Measurements from ENCODE around the gene PCID2.

DNA sequence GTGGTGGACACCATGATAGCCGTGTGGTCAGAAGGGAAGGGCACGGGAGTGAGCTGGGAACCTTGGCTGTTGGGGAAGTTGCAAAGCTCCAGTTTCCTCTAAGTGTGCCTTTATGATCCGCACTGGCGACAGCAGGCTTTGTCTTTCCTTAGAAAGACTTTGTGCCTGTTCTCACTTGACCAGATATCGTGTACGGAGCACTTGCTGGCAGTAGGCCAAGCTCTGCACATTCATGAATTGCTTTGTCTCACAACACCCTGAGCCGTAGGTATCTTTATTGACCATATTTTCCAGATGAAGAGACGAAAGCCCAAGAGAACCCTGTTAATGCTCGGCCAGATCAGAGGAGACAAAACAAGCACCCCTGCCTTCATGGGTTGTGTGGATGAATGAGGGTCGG is 16.0 kb upstream of the PCID2 start:
- TF ChIP-seq EZH2phosphoT487 (IDR thresholded peaks at IDR 0.05; ENCODE audit: borderline replicate concordance, low read depth) (no peak), TEAD4 (IDR thresholded peaks at IDR 0.05; ENCODE audit: borderline replicate concordance, insufficient read depth) (no peak), RCOR1 (IDR thresholded peaks at IDR 0.05; ENCODE audit: low read length) (no peak), POLR2AphosphoS5 (IDR thresholded peaks at IDR 0.05; ENCODE audit: low read depth, low read length) (no peak)
- TF ChIP-seq, protein P1, sequence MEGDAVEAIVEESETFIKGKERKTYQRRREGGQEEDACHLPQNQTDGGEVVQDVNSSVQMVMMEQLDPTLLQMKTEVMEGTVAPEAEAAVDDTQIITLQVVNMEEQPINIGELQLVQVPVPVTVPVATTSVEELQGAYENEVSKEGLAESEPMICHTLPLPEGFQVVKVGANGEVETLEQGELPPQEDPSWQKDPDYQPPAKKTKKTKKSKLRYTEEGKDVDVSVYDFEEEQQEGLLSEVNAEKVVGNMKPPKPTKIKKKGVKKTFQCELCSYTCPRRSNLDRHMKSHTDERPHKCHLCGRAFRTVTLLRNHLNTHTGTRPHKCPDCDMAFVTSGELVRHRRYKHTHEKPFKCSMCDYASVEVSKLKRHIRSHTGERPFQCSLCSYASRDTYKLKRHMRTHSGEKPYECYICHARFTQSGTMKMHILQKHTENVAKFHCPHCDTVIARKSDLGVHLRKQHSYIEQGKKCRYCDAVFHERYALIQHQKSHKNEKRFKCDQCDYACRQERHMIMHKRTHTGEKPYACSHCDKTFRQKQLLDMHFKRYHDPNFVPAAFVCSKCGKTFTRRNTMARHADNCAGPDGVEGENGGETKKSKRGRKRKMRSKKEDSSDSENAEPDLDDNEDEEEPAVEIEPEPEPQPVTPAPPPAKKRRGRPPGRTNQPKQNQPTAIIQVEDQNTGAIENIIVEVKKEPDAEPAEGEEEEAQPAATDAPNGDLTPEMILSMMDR (IDR thresholded peaks at IDR 0.05): no peak

Measured in SK-N-SH (cell line).